GM18861 (cell line): ENCODE results near the gene ZNF500.

Experiments
- ATAC-seq: cut with Tn5 transposase; IDR thresholded peaks from one replicate; pipeline ENCODE4 v1.9.1; 2021; ENCODE audit not compliant: unreplicated experiment

Gene ZNF500

GRCh38 chr16:4713663-4714501 is 53.1 kb downstream of the ZNF500 start:
- no peak for ATAC-seq

GRCh38 chr16:4709481-4709880 is 57.5 kb downstream of the ZNF500 start:
- ATAC-seq: no peak

GRCh38 chr16:4706871-4707270 is 60.1 kb downstream of the ZNF500 start:
- ATAC-seq: no peak

- ATAC-seq: no peak
Measured at GRCh38 chr16:4704913-4705312, 62.0 kb downstream of the ZNF500 start.

GRCh38 chr16:4704491-4704890 is 62.5 kb downstream of the ZNF500 start:
- ATAC-seq: no peak

GRCh38 chr16:4703906-4704305 is 63.1 kb downstream of the ZNF500 start:
- no peak for ATAC-seq

GRCh38 chr16:4702466-4702808 is 64.5 kb downstream of the ZNF500 start:
- ATAC-seq: no peak

- no peak for ATAC-seq
Measured at GRCh38 chr16:4701791-4702465, 65.0 kb downstream of the ZNF500 start.

- no peak for ATAC-seq
Measured at GRCh38 chr16:4700997-4701743, 65.8 kb downstream of the ZNF500 start.

GRCh38 chr16:4700380-4700996 is 66.5 kb downstream of the ZNF500 start:
- no peak for ATAC-seq

GRCh38 chr16:4699046-4699556 is 67.9 kb downstream of the ZNF500 start:
- ATAC-seq: no peak

GRCh38 chr16:4698321-4699045 is 68.5 kb downstream of the ZNF500 start:
- no peak for ATAC-seq
